Measurements from ENCODE around the gene CRTC1. TPM values are rescaled to one million over a fixed set of nuclear protein-coding genes. Genes with fewer than 3 reads are reported as not detected.

The CRTC1 gene
- total RNA-seq, 1 experiment from 2014 or later = 19.0 TPM

- no peaks in the 10 kb centered on the region for H3K79me1 ChIP-seq (ENCODE audit: insufficient read depth, low read depth, low read length, poor library complexity, severe bottlenecking)
- no peaks in the 10 kb centered on the region for H3K23me2 ChIP-seq (ENCODE audit: insufficient read length, low read depth, low read length, poor library complexity, severe bottlenecking)
- no peak overlapping the region for H3K9ac ChIP-seq (ENCODE audit: extremely low read depth, insufficient read length, low read length)
- H2BK5ac ChIP-seq (ENCODE audit: insufficient read length, low read length) = no peak overlapping the region
- no peak overlapping the region for H2BK12ac ChIP-seq (ENCODE audit: insufficient read length, low read depth, low read length)
- H3K27me3 ChIP-seq (ENCODE audit: insufficient read depth, low read length) = no peaks in the 10 kb centered on the region
- no peak overlapping the region for H2AK5ac ChIP-seq (ENCODE audit: insufficient read length, low read length)
- Mint-ChIP-seq H3K9me3 (no peaks in the 10 kb centered on the region; a peak in 1 of 5 replicates), H3K36me3 (ENCODE audit: insufficient read depth in 1 of 3, low read depth in 3 of 3) (peaks cover 0 to 4% (median 2%) of the 10 kb centered on the region in 3 experiments; a peak in 2 of 7 replicates), H3K27me3 (ENCODE audit: low read depth) (peaks cover 1% of the 10 kb centered on the region), H3K4me1 (peaks cover 22 to 29% of the 10 kb centered on the region in 2 experiments), H3K4me3 (no peak overlapping the region), H3K27ac (peak overlapping the region in 1 of 3 experiments; percentile 90; a peak in 2 of 7 replicates)
- H3K4ac ChIP-seq (ENCODE audit: low read depth, low read length) = no peak overlapping the region
- WGBS (ENCODE audit: extremely low coverage, insufficient read length, low lambda C conversion rate) = no CpG with 5 or more reads among the region's 37 CpGs
- H2AFZ ChIP-seq (ENCODE audit: low read length) = no peak overlapping the region
- H2BK20ac ChIP-seq (ENCODE audit: low read depth, low read length, poor library complexity, severe bottlenecking) = no peak overlapping the region
- no peak for DNase-seq
- H3K27ac ChIP-seq (ENCODE audit: insufficient read length, low read depth, low read length) = no peak overlapping the region
- TF ChIP-seq, protein P1, sequence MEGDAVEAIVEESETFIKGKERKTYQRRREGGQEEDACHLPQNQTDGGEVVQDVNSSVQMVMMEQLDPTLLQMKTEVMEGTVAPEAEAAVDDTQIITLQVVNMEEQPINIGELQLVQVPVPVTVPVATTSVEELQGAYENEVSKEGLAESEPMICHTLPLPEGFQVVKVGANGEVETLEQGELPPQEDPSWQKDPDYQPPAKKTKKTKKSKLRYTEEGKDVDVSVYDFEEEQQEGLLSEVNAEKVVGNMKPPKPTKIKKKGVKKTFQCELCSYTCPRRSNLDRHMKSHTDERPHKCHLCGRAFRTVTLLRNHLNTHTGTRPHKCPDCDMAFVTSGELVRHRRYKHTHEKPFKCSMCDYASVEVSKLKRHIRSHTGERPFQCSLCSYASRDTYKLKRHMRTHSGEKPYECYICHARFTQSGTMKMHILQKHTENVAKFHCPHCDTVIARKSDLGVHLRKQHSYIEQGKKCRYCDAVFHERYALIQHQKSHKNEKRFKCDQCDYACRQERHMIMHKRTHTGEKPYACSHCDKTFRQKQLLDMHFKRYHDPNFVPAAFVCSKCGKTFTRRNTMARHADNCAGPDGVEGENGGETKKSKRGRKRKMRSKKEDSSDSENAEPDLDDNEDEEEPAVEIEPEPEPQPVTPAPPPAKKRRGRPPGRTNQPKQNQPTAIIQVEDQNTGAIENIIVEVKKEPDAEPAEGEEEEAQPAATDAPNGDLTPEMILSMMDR (conservative IDR thresholded peaks at IDR 0.05) = no peak
- no peaks in the 10 kb centered on the region for H3K9me3 ChIP-seq (ENCODE audit: control insufficient read depth, low read depth, low read length)
- H3K56ac ChIP-seq (ENCODE audit: insufficient read length, low read depth, low read length) = no peak overlapping the region
- no peak overlapping the region for H4K8ac ChIP-seq (replicated peaks; ENCODE audit: insufficient read length, low read depth, low read length)
- no peak overlapping the region for H3K18ac ChIP-seq (ENCODE audit: insufficient read length, low read depth, low read length)
- H2BK15ac ChIP-seq (ENCODE audit: low read depth, low read length) = no peak overlapping the region
- no peaks in the 10 kb centered on the region for H4K20me1 ChIP-seq (ENCODE audit: control insufficient read depth, insufficient read depth, insufficient read length)
- no peak overlapping the region for H4K5ac ChIP-seq (ENCODE audit: insufficient read length, low read depth, low read length)
- H3K4me2 ChIP-seq (ENCODE audit: insufficient read depth, insufficient read length, low read length) = no peak overlapping the region
- H4K91ac ChIP-seq (ENCODE audit: insufficient read length, low read depth, low read length) = no peak overlapping the region
- H3K23ac ChIP-seq (ENCODE audit: insufficient read length, low read depth, low read length) = no peak overlapping the region
- no peaks in the 10 kb centered on the region for H3K4me1 ChIP-seq (ENCODE audit: insufficient read depth, low read length)
- no peak overlapping the region for H3K14ac ChIP-seq (ENCODE audit: insufficient read depth, low read length)
- H3K79me2 ChIP-seq (ENCODE audit: insufficient read depth, low read length) = no peaks in the 10 kb centered on the region
- no peak overlapping the region for H2BK120ac ChIP-seq (ENCODE audit: low read depth, low read length, poor library complexity, severe bottlenecking)
- no peak overlapping the region for H3T11ph ChIP-seq (ENCODE audit: low read length)
Observed at GRCh38 chr19:18660051-18660910, 23.2 kb upstream of the CRTC1 start.

Data from H9 (cell line).